GM20000 (cell line): ENCODE data around the gene TSPYL4.

Experiments used
- DNase-seq: peaks from one replicate; pipeline ENCODE4 v3.0.0; 2012; ENCODE audit warnings: low spot score
- TF ChIP-seq, protein P1 (sequence below): IDR thresholded peaks from 2 replicates; pipeline ENCODE4 v1.5.1; 2012; ENCODE audit warnings: mild to moderate bottlenecking, control low read depth; ENCODE audit errors: extremely low read depth, missing control alignments

Gene TSPYL4

DNA sequence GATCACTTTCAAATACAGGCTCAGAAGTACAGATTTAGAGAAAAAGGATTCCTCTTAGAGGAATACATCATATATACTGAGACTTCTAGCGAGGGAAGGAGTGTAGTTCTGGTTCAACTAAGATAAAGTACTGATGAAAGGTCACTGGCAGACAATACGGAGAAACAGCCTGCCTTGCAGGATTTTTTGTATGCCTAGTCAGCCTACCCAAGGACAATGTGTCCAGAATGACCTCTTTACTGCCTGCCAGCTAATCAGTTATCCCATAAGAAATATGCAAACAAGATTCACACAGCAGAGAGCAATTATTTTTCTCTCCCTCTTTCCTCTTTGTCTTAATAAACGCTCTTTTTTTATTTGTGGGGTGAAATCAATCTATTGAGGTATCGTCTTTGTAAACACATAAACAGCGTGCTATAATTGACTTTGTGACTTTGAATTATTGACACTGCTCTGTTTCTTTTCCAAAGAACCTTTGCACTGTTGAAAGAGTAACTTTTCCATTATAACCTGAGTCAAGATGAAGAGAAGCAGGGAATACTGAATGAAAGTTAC lies 1.4 kb upstream of the TSPYL4 start:
- no peak for DNase-seq
- TF ChIP-seq, protein P1, sequence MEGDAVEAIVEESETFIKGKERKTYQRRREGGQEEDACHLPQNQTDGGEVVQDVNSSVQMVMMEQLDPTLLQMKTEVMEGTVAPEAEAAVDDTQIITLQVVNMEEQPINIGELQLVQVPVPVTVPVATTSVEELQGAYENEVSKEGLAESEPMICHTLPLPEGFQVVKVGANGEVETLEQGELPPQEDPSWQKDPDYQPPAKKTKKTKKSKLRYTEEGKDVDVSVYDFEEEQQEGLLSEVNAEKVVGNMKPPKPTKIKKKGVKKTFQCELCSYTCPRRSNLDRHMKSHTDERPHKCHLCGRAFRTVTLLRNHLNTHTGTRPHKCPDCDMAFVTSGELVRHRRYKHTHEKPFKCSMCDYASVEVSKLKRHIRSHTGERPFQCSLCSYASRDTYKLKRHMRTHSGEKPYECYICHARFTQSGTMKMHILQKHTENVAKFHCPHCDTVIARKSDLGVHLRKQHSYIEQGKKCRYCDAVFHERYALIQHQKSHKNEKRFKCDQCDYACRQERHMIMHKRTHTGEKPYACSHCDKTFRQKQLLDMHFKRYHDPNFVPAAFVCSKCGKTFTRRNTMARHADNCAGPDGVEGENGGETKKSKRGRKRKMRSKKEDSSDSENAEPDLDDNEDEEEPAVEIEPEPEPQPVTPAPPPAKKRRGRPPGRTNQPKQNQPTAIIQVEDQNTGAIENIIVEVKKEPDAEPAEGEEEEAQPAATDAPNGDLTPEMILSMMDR, result no peak

- TF ChIP-seq, protein P1, result no peak
- no peak for DNase-seq
Observed at GRCh38 chr6:116254297-116255056, 602 bp upstream of the TSPYL4 start.

GRCh38 chr6:116253188-116253504 lies 729 bp downstream of the TSPYL4 start:
- TF ChIP-seq, protein P1, result no peak
- DNase-seq, result no peak

GRCh38 chr6:116251568-116252384 lies 2.1 kb downstream of the TSPYL4 start:
- TF ChIP-seq, protein P1, result no peak
- DNase-seq, result no peak

- TF ChIP-seq, protein P1, result no peak
- no peak for DNase-seq
Observed at GRCh38 chr6:116248577-116248976, 5.3 kb downstream of the TSPYL4 start.

DNA sequence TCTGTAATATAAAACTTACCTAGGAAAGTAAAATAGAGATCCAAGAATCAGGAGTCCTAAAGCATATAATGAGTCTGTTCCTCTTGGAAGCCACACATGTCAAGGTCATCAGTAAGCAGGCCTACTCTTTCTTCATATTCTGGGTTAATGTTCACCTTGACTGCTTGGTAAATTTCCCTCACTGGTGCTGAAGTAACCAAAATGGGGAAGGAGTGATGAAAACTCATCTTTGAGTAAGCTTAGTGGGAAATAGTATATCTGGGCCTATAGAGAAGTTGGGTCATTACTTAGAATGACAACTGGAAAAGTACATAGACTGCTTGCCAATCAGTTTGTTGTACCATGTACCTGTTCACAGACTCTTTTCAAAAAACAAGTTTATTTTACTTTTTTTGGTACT lies 6.6 kb downstream of the TSPYL4 start:
- DNase-seq, result no peak
- TF ChIP-seq, protein P1, result no peak

DNA sequence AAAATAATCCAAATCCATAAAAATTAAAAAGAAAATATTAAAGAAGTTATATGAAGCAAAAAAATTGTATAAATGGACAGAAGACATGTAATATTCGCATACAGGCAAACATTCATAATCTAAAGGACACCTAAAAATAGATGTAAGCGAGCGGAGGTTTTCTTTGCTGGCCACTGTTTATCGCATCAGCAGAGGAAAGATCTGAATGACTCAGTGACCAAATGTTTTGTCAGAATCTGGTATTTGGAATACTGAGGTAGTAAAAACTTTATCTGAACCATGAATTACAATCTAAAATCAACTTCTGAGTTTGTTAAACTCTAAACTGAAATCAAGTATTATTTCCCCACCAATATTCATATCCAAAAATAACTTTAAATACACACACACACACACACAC lies 7.8 kb downstream of the TSPYL4 start:
- no peak for DNase-seq

More for the DNA sequence above, 7.8 kb downstream of the TSPYL4 start:
- TF ChIP-seq, protein P1, result no peak
